Measurements from ENCODE around the gene SRSF6. TPM values are rescaled to one million over a fixed set of nuclear protein-coding genes. Genes with fewer than 3 reads are reported as not detected.

The SRSF6 gene
- total RNA-seq, 1 donor from 2014 or later, result 192 TPM

DNA sequence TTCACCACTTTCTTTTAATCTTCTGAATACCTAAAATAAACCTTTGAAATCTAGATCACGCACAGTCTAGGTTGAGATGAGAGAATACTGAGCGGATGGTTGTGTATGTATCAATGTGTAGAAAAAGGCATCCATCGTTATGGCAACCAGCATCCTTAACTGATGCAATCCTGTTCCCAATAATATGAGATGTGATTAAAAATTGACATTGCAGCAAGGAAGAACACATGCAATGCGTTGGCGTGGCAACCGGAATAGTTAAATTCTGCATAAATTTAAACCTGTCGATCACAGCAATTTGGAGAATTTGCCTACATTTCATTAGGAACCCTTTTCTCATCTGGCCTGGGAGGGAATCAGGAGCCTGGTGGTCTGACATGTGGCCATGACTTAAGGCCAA, 48.5 kb downstream of the SRSF6 start:
- TF ChIP-seq, protein P1, sequence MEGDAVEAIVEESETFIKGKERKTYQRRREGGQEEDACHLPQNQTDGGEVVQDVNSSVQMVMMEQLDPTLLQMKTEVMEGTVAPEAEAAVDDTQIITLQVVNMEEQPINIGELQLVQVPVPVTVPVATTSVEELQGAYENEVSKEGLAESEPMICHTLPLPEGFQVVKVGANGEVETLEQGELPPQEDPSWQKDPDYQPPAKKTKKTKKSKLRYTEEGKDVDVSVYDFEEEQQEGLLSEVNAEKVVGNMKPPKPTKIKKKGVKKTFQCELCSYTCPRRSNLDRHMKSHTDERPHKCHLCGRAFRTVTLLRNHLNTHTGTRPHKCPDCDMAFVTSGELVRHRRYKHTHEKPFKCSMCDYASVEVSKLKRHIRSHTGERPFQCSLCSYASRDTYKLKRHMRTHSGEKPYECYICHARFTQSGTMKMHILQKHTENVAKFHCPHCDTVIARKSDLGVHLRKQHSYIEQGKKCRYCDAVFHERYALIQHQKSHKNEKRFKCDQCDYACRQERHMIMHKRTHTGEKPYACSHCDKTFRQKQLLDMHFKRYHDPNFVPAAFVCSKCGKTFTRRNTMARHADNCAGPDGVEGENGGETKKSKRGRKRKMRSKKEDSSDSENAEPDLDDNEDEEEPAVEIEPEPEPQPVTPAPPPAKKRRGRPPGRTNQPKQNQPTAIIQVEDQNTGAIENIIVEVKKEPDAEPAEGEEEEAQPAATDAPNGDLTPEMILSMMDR (IDR thresholded peaks at IDR 0.05), result no peak
- intact Hi-C loops (cut with micrococcal nuclease), result no loop called here
- Mint-ChIP-seq H3K9me3 (no peaks in the 10 kb centered on the region), H3K4me1 (peaks cover 6% of the 10 kb centered on the region), H3K36me3 (ENCODE audit: low read depth) (no peaks in the 10 kb centered on the region), H3K4me3 (no peak overlapping the region), H3K27ac (no peak overlapping the region), H3K27me3 (peaks cover 44% of the 10 kb centered on the region)
- DNase-seq (no peak), ATAC-seq (ENCODE audit: low read depth) (no peak)
- POLR2A ChIA-PET, result no interaction called here
- CTCF ChIA-PET, result no interaction called here

DNA sequence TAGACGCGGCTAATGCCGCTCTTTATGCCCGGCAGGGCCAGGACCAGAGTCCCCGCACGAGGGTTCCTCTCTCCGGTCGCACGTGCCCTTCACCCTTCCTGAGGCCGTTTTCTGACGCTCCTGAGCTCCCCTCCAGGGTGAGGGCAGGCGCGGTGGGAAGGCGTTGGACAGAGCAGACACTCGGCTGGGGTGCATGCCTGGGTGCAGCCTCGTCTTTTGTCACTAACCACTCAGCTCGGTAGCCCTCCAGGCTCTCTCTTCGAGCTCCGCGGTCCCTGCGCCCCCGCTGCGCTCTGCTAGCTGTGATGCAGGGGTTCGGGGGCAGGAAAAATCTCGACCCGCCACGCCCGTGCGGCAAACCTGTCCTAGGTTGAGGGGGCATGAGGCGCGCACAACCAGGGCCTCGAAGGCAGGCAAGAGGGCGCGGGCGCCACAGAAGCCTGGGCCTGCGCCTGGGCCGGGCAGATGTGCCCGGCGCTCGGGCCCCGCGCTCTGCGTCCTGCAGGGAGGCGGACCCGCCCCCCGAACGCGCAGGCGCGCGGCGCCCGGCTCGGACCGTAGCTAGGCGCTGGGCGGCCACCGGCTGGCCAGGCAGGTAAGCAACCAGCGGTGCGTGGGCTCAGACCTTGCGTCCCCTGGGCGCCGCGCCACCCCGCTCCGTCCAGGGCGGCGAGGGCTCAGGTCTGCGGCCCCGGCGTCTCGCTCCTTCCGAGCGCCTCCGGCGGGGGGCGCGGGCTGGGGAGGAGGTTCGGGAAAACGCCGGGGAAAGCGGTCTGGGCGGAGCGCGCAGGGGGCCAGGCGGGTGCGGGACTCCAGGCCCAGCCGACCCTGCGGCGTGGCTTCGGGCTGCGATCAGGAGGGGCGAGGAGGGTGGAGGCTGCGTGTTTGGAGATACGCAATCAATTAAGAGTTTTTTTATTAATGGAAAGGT, 49.7 kb downstream of the SRSF6 start, which contains the start of gene L3MBTL1:
TSS of gene L3MBTL1 (plus strand) at position 548 of the 931 bp plus-strand sequence. CDS start 5,807 bp downstream, outside the sequence.
- Mint-ChIP-seq H3K27me3 (peaks cover 48% of the 10 kb centered on the region), H3K27ac (no peak within 1 kb of the TSS), H3K4me3 (peak within 1 kb of the TSS; percentile 79), H3K4me1 (peaks cover 6% of the 10 kb centered on the region), H3K9me3 (no peaks in the 10 kb centered on the region), H3K36me3 (ENCODE audit: low read depth) (no peaks in the 10 kb centered on the region)
- ATAC-seq (ENCODE audit: low read depth) (peak; percentile 50), DNase-seq (peak; percentile 20)
- TF ChIP-seq, protein P1 (IDR thresholded peaks at IDR 0.05), result no peak
- ChIA-PET POLR2A (no interaction called here), CTCF (no interaction called here)
- intact Hi-C loops (cut with micrococcal nuclease), result no loop called here

DNA sequence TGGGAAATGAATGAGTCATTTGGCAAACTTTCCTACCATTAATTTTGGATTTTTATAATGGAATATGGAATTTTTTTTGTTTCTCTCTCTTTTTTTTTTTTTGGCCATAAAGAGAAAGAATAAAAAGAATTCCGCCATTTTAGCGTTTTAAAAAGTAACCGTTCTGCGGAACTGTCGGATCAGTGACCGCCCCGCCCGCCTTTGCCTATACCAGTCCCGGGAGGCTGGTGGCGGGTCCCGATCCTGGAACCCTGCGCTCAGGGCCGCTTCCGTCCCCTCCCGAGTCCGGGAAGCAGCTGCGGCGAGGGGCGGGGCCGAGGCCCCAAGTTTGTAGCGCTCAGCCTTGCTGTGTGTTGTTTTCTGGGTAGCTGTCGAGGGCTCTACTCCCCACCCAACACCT, 50.4 kb downstream of the SRSF6 start:
- Mint-ChIP-seq H3K9me3 (no peaks in the 10 kb centered on the region), H3K4me1 (peaks cover 6% of the 10 kb centered on the region), H3K36me3 (ENCODE audit: low read depth) (no peaks in the 10 kb centered on the region), H3K27me3 (peaks cover 45% of the 10 kb centered on the region), H3K4me3 (peak overlapping the region; percentile 79), H3K27ac (no peak overlapping the region)
- TF ChIP-seq, protein P1 (IDR thresholded peaks at IDR 0.05), result no peak
- ATAC-seq (ENCODE audit: low read depth) (no peak), DNase-seq (no peak)
- intact Hi-C loops (cut with micrococcal nuclease), result no loop called here
- POLR2A ChIA-PET, result no interaction called here
- CTCF ChIA-PET, result no interaction called here

DNA sequence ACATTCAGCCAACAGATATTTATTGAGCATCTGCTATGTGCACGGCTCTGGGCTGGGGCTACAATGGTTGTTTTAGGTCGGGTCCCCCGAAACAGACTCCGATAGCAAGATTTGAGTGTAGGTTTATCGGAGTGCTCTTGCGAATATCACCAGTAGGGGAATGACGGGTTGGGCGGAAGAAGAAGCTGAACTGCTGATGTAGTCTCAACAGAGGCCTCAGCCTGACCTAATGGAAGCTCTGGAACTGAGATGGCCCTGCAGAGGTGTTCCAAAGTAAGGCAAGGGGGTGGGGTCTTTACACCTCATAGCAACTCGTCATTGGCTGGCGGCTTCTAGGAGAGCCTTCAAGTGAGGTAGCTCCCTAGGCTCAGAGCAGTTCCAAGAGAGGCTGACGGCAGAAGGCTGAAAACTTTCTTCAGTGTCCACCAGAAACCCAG, 50.9 kb downstream of the SRSF6 start:
- TF ChIP-seq, protein P1 (IDR thresholded peaks at IDR 0.05), result no peak
- POLR2A ChIA-PET, result no interaction called here
- intact Hi-C loops (cut with micrococcal nuclease), result no loop called here
- Mint-ChIP-seq H3K27ac (no peak overlapping the region), H3K4me1 (peaks cover 6% of the 10 kb centered on the region), H3K27me3 (peaks cover 42% of the 10 kb centered on the region), H3K9me3 (no peaks in the 10 kb centered on the region), H3K4me3 (peak overlapping the region; percentile 79), H3K36me3 (ENCODE audit: low read depth) (no peaks in the 10 kb centered on the region)
- CTCF ChIA-PET, result no interaction called here
- no peak for DNase-seq
- ATAC-seq (ENCODE audit: low read depth), result no peak

DNA sequence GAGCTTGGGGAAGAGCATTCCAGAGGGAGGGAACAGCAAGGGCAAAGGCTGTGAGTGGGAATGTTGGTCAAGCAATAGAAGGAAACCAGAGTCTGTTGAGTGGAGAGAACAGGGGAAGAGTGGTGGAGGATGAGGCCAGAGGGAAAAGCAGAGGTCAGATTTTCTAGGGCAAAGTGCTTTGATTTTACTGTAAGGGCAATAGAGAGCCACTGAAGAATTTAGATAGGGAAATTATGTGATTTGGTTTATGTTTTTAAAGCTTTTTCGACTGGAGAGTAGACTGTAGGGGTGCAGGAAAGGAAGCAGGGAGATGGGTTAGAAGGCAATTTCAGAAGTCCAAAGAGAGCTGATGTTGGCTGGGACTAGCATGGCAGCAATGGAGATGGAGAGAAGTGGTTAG, 54.2 kb downstream of the SRSF6 start:
- ChIA-PET POLR2A (interaction anchor here (0.7 kb wide), 1 partner anchor 53 kb away, joined by 3 read pairs; no protein-coding TSS in a partner anchor), CTCF (no interaction called here)
- TF ChIP-seq, protein P1 (IDR thresholded peaks at IDR 0.05), result no peak
- Mint-ChIP-seq H3K4me3 (no peak overlapping the region), H3K36me3 (ENCODE audit: low read depth) (peaks cover 10% of the 10 kb centered on the region), H3K9me3 (no peaks in the 10 kb centered on the region), H3K4me1 (peaks cover 28% of the 10 kb centered on the region), H3K27me3 (peaks cover 23% of the 10 kb centered on the region), H3K27ac (no peak overlapping the region)
- DNase-seq, result no peak
- intact Hi-C loops (cut with micrococcal nuclease), result no loop called here
- ATAC-seq (ENCODE audit: low read depth), result no peak
